GM23248 (cell line): ENCODE measurements around the gene MAGED4B.

Source experiments
- EZH2 ChIP-seq: fragments of 200-600 bp; sonication (generic); IDR thresholded peaks from 2 replicates; pipeline ENCODE4 v1.6.1; 2018; ENCODE audit warnings: antibody characterized with exemption, mild to moderate bottlenecking; ENCODE audit not compliant: insufficient read depth, poor library complexity, severe bottlenecking
- EZH2phosphoT487 ChIP-seq: fragments of 200-600 bp; sonication (generic); IDR thresholded peaks from 2 replicates; pipeline ENCODE4 v1.6.1; 2018; ENCODE audit warnings: antibody characterized with exemption, moderate library complexity, mild to moderate bottlenecking, low read depth; ENCODE audit not compliant: insufficient read depth

GRCh38 chrX:52034211-52034610, 34.8 kb downstream of the MAGED4B start:
- TF ChIP-seq EZH2 (no peak), EZH2phosphoT487 (no peak)
